ENCODE results near the gene CACYBP. TPM values are rescaled to one million over a fixed set of nuclear protein-coding genes. Genes with fewer than 3 reads are reported as not detected.

Gene CACYBP
- total RNA-seq, 1 donor from 2014 or later, result 156 TPM

DNA sequence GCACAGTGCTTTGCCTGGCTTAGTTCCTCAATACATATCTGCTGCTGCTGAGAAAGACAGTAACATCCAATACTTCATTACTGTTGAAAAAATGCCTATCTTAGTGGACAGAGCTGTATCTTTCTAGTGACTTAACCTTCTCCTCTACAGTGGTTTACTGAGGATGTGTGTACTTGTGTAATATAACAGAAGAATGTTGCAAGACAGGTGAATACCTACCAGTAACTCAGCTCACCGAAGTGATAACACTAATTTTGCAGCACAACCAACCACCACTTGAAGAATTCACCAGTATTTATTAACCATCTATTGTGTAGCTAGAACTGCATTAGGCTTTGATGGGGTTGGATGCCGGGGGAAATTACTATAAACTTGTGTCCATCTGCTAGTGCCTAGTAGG is 51.2 kb downstream of the CACYBP start:
- DNase-seq (ENCODE audit: low read depth), result no peak
- TF ChIP-seq, protein P1, sequence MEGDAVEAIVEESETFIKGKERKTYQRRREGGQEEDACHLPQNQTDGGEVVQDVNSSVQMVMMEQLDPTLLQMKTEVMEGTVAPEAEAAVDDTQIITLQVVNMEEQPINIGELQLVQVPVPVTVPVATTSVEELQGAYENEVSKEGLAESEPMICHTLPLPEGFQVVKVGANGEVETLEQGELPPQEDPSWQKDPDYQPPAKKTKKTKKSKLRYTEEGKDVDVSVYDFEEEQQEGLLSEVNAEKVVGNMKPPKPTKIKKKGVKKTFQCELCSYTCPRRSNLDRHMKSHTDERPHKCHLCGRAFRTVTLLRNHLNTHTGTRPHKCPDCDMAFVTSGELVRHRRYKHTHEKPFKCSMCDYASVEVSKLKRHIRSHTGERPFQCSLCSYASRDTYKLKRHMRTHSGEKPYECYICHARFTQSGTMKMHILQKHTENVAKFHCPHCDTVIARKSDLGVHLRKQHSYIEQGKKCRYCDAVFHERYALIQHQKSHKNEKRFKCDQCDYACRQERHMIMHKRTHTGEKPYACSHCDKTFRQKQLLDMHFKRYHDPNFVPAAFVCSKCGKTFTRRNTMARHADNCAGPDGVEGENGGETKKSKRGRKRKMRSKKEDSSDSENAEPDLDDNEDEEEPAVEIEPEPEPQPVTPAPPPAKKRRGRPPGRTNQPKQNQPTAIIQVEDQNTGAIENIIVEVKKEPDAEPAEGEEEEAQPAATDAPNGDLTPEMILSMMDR (conservative IDR thresholded peaks at IDR 0.05; ENCODE audit: low read depth, low read length), result no peak
- no peak overlapping the region for H3K4me3 ChIP-seq (ENCODE audit: low read depth, low read length)

DNA sequence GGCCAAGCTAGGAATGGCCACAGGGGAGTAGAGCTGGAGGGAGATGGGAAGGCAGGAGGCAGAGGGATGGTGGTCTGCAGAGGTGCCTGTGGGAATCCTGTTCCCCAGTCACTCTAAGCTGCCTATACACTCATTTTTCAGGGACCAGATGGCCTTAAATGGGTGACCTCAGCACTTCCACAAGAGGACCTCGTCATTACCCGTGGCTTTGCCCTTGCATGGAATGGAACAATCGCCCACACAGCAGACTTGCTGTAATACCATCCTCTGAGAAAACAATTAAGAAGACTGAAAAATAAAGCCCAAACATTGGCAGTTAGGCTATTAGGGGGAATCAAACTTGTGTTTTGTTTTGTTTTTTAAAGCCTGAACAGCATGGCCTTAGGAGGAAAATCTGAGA is 55.0 kb downstream of the CACYBP start:
- TF ChIP-seq, protein P1 (conservative IDR thresholded peaks at IDR 0.05; ENCODE audit: low read depth, low read length), result no peak
- H3K4me3 ChIP-seq (ENCODE audit: low read depth, low read length), result no peak overlapping the region
- DNase-seq (ENCODE audit: low read depth), result no peak

Other genes starting within 250 kb of the CACYBP start
- gene MRPS14, start 23.5 kb downstream of the CACYBP start, total RNA-seq, result 16.7 and 18.3 TPM in 2 replicates
- not detected in 2 replicates for gene TNN, start 67.9 kb downstream of the CACYBP start, total RNA-seq
- gene KIAA0040, start 192.8 kb downstream of the CACYBP start, total RNA-seq, result 4.2 and 5.4 TPM in 2 replicates

All from epithelial cell of proximal tubule (primary cell).